ENCODE data around the gene ZNHIT3. TPM values are rescaled to one million over a fixed set of nuclear protein-coding genes. Genes with fewer than 3 reads are reported as not detected.

Gene ZNHIT3
- total RNA-seq, 4 donors from 2014 or later, result 24.5 to 43.7 (median 32.8) TPM

- TF ChIP-seq CTCF (IDR thresholded peaks at IDR 0.05; ENCODE audit: low read depth), result no peak
These were observed 22.3 kb upstream of the ZNHIT3 start for GRCh38 chr17:36463916-36464764.

- TF ChIP-seq CTCF (IDR thresholded peaks at IDR 0.05; ENCODE audit: low read depth), result no peak
These were observed 21.8 kb upstream of the ZNHIT3 start for GRCh38 chr17:36464765-36465088.

GRCh38 chr17:36468903-36469635, 17.4 kb upstream of the ZNHIT3 start:
- no peak for TF ChIP-seq CTCF (IDR thresholded peaks at IDR 0.05; ENCODE audit: low read depth)

GRCh38 chr17:36469733-36470132, 16.7 kb upstream of the ZNHIT3 start:
- no peak for TF ChIP-seq CTCF (IDR thresholded peaks at IDR 0.05; ENCODE audit: low read depth)

GRCh38 chr17:36470499-36470898, 16.0 kb upstream of the ZNHIT3 start:
- no peak for TF ChIP-seq CTCF (IDR thresholded peaks at IDR 0.05; ENCODE audit: low read depth)

- TF ChIP-seq CTCF (IDR thresholded peaks at IDR 0.05; ENCODE audit: low read depth), result no peak
These were observed 11.9 kb upstream of the ZNHIT3 start for GRCh38 chr17:36474571-36474970.

GRCh38 chr17:36475346-36475970, 11.0 kb upstream of the ZNHIT3 start:
- TF ChIP-seq CTCF (IDR thresholded peaks at IDR 0.05; ENCODE audit: low read depth), result no peak

All from subcutaneous adipose tissue (tissue), 4 donors.